ENCODE data around the gene EMD. TPM values are rescaled to one million over a fixed set of nuclear protein-coding genes. Genes with fewer than 3 reads are reported as not detected.

The EMD gene
- total RNA-seq, 4 donors from 2014 or later, result 41.0 to 58.6 (median 50.6) TPM

DNA sequence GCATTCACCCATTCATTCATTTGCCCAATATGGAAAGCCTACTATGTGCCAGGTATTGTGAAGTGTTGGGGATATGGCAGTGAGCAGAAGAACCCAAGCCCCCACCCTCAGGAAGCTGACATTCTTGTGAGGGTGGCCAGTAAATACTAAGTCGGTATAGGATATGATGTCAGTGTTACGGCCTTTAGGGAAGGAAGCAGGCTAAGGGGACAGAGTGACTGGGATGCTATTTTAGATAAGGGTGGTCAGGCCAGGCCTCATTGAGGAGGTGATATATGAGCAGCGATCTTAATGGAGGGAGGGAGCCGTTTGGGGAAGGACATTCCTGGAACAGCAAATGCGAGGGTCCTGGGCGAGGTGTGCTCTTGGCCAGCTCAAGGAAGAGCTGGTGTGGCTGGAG, 51.4 kb downstream of the EMD start:
- no peaks in the 10 kb centered on the region for H3K27me3 ChIP-seq
- H3K36me3 ChIP-seq, result peaks cover 0 to 42% of the 10 kb centered on the region in 2 donors
- no peak overlapping the region for H3K4me3 ChIP-seq
- H3K27ac ChIP-seq, result peak overlapping the region in 1 of 4 donors; percentile 40
- ATAC-seq, result no peak
- no peaks in the 10 kb centered on the region for H3K9me3 ChIP-seq
- TF ChIP-seq POLR2A (IDR thresholded peaks at IDR 0.05) (no peak), POLR2AphosphoS5 (IDR thresholded peaks at IDR 0.05) (no peak), EP300 (IDR thresholded peaks at IDR 0.05) (no peak)
- TF ChIP-seq, protein P1, sequence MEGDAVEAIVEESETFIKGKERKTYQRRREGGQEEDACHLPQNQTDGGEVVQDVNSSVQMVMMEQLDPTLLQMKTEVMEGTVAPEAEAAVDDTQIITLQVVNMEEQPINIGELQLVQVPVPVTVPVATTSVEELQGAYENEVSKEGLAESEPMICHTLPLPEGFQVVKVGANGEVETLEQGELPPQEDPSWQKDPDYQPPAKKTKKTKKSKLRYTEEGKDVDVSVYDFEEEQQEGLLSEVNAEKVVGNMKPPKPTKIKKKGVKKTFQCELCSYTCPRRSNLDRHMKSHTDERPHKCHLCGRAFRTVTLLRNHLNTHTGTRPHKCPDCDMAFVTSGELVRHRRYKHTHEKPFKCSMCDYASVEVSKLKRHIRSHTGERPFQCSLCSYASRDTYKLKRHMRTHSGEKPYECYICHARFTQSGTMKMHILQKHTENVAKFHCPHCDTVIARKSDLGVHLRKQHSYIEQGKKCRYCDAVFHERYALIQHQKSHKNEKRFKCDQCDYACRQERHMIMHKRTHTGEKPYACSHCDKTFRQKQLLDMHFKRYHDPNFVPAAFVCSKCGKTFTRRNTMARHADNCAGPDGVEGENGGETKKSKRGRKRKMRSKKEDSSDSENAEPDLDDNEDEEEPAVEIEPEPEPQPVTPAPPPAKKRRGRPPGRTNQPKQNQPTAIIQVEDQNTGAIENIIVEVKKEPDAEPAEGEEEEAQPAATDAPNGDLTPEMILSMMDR (IDR thresholded peaks at IDR 0.05), result no peak
- peaks cover 0 to 39% (median 0%) of the 10 kb centered on the region in 3 donors for H3K4me1 ChIP-seq
- WGBS, 2 donors (ENCODE audit: low coverage in 1 of 2), result 40 to 58% methylated on average over 3 to 4 of the region's 6 CpGs

- no peaks in the 10 kb centered on the region for H3K27me3 ChIP-seq
- peaks cover 0 to 46% of the 10 kb centered on the region in 2 donors for H3K36me3 ChIP-seq
- no peak overlapping the region for H3K4me3 ChIP-seq
- TF ChIP-seq POLR2AphosphoS5 (IDR thresholded peaks at IDR 0.05) (no peak), EP300 (IDR thresholded peaks at IDR 0.05) (no peak)
- TF ChIP-seq, protein P1 (IDR thresholded peaks at IDR 0.05), result no peak
- WGBS, 2 donors (ENCODE audit: low coverage in 1 of 2), result 73% methylated on average over 4 of the region's 7 CpGs; no CpG with 5 or more reads in 1 of the 2 donors
- ATAC-seq, result no peak
- H3K27ac ChIP-seq, result peak overlapping the region in 1 of 4 donors; percentile 40
- no peaks in the 10 kb centered on the region for H3K9me3 ChIP-seq
- H3K4me1 ChIP-seq, result peaks cover 0 to 40% (median 0%) of the 10 kb centered on the region in 3 donors
Observed at GRCh38 chrX:154430916-154431315, 51.8 kb downstream of the EMD start.

Small RNA genes within 50 kb of the gene (small RNA-seq; reads per million reads assigned to genes)
- 0 reads per million in 4 donors for gene SNORA70

Other genes starting within 250 kb of the EMD start
- gene OPN1LW, start 235.1 kb upstream of the EMD start, total RNA-seq, result not detected
- not detected for gene OPN1MW, start 196.7 kb upstream of the EMD start, total RNA-seq
- gene OPN1MW2, start 159.5 kb upstream of the EMD start, total RNA-seq, result not detected
- not detected for gene OPN1MW3, start 121.7 kb upstream of the EMD start, total RNA-seq
- not detected for gene TEX28, start 84.2 kb upstream of the EMD start, total RNA-seq
- gene TKTL1, start 83.5 kb upstream of the EMD start, total RNA-seq, result under 1 TPM in 2 of 4 donors, not detected in 2; 0.31 TPM
- gene FLNA, start 4.7 kb upstream of the EMD start, total RNA-seq, result over 10,000 TPM in 1 of 4 donors, 1,000 to 10,000 TPM in 3; 7,815 to 15,318 (median 8,757) TPM
- 1,000 to 10,000 TPM; 3,970 to 7,427 (median 5,392) TPM for gene RPL10, start 19.1 kb downstream of the EMD start, total RNA-seq
- gene DNASE1L1, start 30.0 kb downstream of the EMD start, total RNA-seq, result 10 to 100 TPM; 11.1 to 29.3 (median 22.3) TPM
- 10 to 100 TPM; 11.7 to 54.5 (median 24.4) TPM for gene TAFAZZIN, start 32.2 kb downstream of the EMD start, total RNA-seq
- 10 to 100 TPM; 29.0 to 50.0 (median 43.1) TPM for gene ATP6AP1, start 49.4 kb downstream of the EMD start, total RNA-seq
- gene GDI1, start 57.9 kb downstream of the EMD start, total RNA-seq, result 100 to 1,000 TPM; 105 to 160 (median 121) TPM
- 10 to 100 TPM; 49.8 to 58.2 (median 53.4) TPM for gene FAM50A, start 64.8 kb downstream of the EMD start, total RNA-seq
- gene PLXNA3, start 79.0 kb downstream of the EMD start, total RNA-seq, result 10 to 100 TPM in 2 of 4 donors, 1 to 10 TPM in 2; 1.5 to 13.9 (median 8.2) TPM
- gene LAGE3, start 100.0 kb downstream of the EMD start, total RNA-seq, result 10 to 100 TPM; 16.3 to 21.3 (median 17.2) TPM
- gene UBL4A, start 107.3 kb downstream of the EMD start, total RNA-seq, result 10 to 100 TPM; 35.9 to 80.2 (median 47.0) TPM
- 10 to 100 TPM; 21.7 to 40.0 (median 31.8) TPM for gene SLC10A3, start 111.3 kb downstream of the EMD start, total RNA-seq
- gene FAM3A, start 136.9 kb downstream of the EMD start, total RNA-seq, result 10 to 100 TPM; 36.6 to 44.4 (median 40.5) TPM
- 10 to 100 TPM; 15.9 to 26.0 (median 22.1) TPM for gene G6PD, start 167.6 kb downstream of the EMD start, total RNA-seq
- 10 to 100 TPM; 14.0 to 22.6 (median 15.2) TPM for gene IKBKG, start 168.3 kb downstream of the EMD start, total RNA-seq
- not detected for gene CTAG1A, start 205.8 kb downstream of the EMD start, total RNA-seq
- gene CTAG1B, start 240.0 kb downstream of the EMD start, total RNA-seq, result not detected